ENCODE data around the gene NRP2. TPM values are rescaled to one million over a fixed set of nuclear protein-coding genes. Genes with fewer than 3 reads are reported as not detected.

NRP2 gene
- total and polyA plus RNA-seq, 2 donors = 6.4 to 11.7 TPM

DNA sequence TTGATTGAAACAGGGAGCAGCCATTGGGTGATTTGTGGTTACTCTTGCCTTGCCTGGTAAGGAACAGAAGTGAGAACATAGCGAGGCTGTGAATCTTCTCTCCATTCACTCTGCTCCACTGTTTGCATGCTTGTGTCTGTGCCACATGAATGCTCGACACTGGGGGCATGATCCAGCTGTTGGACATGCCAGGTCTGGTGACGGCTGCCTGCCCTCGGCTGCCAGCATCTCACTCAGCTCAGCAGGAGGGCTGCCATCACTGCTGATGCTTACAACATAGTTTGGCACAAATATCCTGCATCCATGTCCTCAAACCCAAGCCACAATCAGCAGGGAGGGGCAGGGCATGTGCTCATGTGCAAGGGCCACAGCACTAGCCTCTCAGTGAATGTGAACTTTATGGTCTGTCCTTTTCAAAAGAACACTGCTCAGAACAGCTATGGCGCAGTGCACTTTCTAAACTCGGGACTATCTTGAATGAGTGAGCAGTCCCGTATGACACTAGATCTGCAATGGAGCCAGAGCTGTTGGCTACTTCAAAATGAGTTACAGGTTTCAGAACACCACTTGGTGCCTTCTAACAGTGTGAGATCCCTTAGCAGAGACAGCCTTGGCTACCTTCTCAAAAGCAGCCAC is 126.3 kb downstream of the NRP2 start:
- H3K4me1 ChIP-seq (ENCODE audit: control insufficient read depth in 2 of 2, insufficient read depth in 2 of 2, low read length in 2 of 2) = no peaks in the 10 kb centered on the region
- no peak for DNase-seq (ENCODE audit: low read depth in 6 of 9, low spot score in 9 of 9)
- WGBS = 97% methylated on average over 7 of the region's 7 CpGs
- no peaks in the 10 kb centered on the region for H3K9me3 ChIP-seq (ENCODE audit: control insufficient read depth in 2 of 2, insufficient read depth in 1 of 2, low read length in 1 of 2)
- no peak overlapping the region for H3K4me3 ChIP-seq (ENCODE audit: low read length in 2 of 2)
- no peak overlapping the region for H3K27ac ChIP-seq (ENCODE audit: low read depth in 1 of 2, low read length in 1 of 2)
- no peaks in the 10 kb centered on the region for H3K27me3 ChIP-seq (ENCODE audit: control insufficient read depth in 2 of 2, insufficient read depth in 1 of 2, low read length in 1 of 2)
- no peaks in the 10 kb centered on the region for H3K36me3 ChIP-seq (ENCODE audit: control insufficient read depth in 2 of 2, insufficient read depth in 2 of 2, low read length in 1 of 2)

GRCh38 chr2:205811387-205811786 is 129.1 kb downstream of the NRP2 start:
- no peak overlapping the region for H3K4me3 ChIP-seq (ENCODE audit: low read length in 2 of 2)

DNA sequence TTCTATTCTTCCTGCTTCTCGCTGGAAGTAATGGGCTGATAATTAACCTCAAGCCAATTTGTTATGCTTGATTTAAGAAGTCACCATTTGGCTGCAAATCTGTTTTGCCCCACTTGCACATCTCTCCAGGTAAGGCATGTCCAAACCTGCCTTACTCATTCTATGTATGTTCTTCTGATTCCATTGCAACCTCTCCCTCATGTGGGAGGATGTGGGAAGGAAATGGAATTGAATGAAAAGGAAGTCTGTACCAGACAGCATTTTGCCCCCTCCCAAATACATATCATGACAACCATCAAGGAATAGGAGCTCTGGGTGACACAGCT is 131.7 kb downstream of the NRP2 start:
- DNase-seq (ENCODE audit: low read depth in 6 of 9, low spot score in 9 of 9) = no peak
- no peak overlapping the region for H3K27ac ChIP-seq (ENCODE audit: low read depth in 1 of 2, low read length in 1 of 2)
- no peak overlapping the region for H3K4me3 ChIP-seq (ENCODE audit: low read length in 2 of 2)
- no peaks in the 10 kb centered on the region for H3K9me3 ChIP-seq (ENCODE audit: control insufficient read depth in 2 of 2, insufficient read depth in 1 of 2, low read length in 1 of 2)
- no peaks in the 10 kb centered on the region for H3K27me3 ChIP-seq (ENCODE audit: control insufficient read depth in 2 of 2, insufficient read depth in 1 of 2, low read length in 1 of 2)
- no peaks in the 10 kb centered on the region for H3K36me3 ChIP-seq (ENCODE audit: control insufficient read depth in 2 of 2, insufficient read depth in 2 of 2, low read length in 1 of 2)
- no peaks in the 10 kb centered on the region for H3K4me1 ChIP-seq (ENCODE audit: control insufficient read depth in 2 of 2, insufficient read depth in 2 of 2, low read length in 2 of 2)
- 58% methylated on average over 1 of the region's 1 CpG for WGBS

More at GRCh38 chr2:205811387-205811786, 129.1 kb downstream of the NRP2 start:
- Histone ChIP-seq H3K4me1 (ENCODE audit: control insufficient read depth in 2 of 2, insufficient read depth in 2 of 2, low read length in 2 of 2) (no peaks in the 10 kb centered on the region), H3K27ac (ENCODE audit: low read depth in 1 of 2, low read length in 1 of 2) (no peak overlapping the region), H3K36me3 (ENCODE audit: control insufficient read depth in 2 of 2, insufficient read depth in 2 of 2, low read length in 1 of 2) (no peaks in the 10 kb centered on the region), H3K27me3 (ENCODE audit: control insufficient read depth in 2 of 2, insufficient read depth in 1 of 2, low read length in 1 of 2) (no peaks in the 10 kb centered on the region), H3K9me3 (ENCODE audit: control insufficient read depth in 2 of 2, insufficient read depth in 1 of 2, low read length in 1 of 2) (no peaks in the 10 kb centered on the region)
- 90% methylated on average over 1 of the region's 1 CpG for WGBS
- no peak for DNase-seq (ENCODE audit: low read depth in 6 of 9, low spot score in 9 of 9)

- H3K4me1 ChIP-seq (ENCODE audit: control insufficient read depth in 2 of 2, insufficient read depth in 2 of 2, low read length in 2 of 2) = no peaks in the 10 kb centered on the region
- no peaks in the 10 kb centered on the region for H3K27me3 ChIP-seq (ENCODE audit: control insufficient read depth in 2 of 2, insufficient read depth in 1 of 2, low read length in 1 of 2)
- no peaks in the 10 kb centered on the region for H3K9me3 ChIP-seq (ENCODE audit: control insufficient read depth in 2 of 2, insufficient read depth in 1 of 2, low read length in 1 of 2)
- no peak for DNase-seq (ENCODE audit: low read depth in 6 of 9, low spot score in 9 of 9)
- H3K4me3 ChIP-seq (ENCODE audit: low read length in 2 of 2) = no peak overlapping the region
- no peaks in the 10 kb centered on the region for H3K36me3 ChIP-seq (ENCODE audit: control insufficient read depth in 2 of 2, insufficient read depth in 2 of 2, low read length in 1 of 2)
- 81% methylated on average over 3 of the region's 3 CpGs for WGBS
- no peak overlapping the region for H3K27ac ChIP-seq (ENCODE audit: low read depth in 1 of 2, low read length in 1 of 2)
These were observed 133.4 kb downstream of the NRP2 start for GRCh38 chr2:205815673-205816072.

DNA sequence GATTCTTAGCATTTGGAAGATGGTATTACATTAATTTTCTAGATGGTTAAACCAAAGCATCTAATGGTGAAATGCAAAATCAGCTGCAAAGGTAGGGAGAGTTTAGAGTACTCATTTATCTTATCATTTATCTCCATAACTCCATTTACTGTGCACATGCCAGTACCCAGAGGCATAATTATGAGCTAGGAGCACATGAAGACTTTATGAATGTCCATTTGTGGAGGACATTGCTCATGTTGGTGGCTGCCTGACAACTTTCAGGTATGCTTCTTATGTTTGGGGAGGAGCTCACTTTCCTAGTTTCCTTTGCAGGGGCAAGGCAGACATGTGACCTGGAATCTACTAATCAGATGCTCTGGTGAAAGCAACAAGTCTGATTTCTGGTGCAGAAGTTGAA is 134.0 kb downstream of the NRP2 start:
- Histone ChIP-seq H3K4me1 (ENCODE audit: control insufficient read depth in 2 of 2, insufficient read depth in 2 of 2, low read length in 2 of 2) (no peaks in the 10 kb centered on the region), H3K9me3 (ENCODE audit: control insufficient read depth in 2 of 2, insufficient read depth in 1 of 2, low read length in 1 of 2) (no peaks in the 10 kb centered on the region), H3K27ac (ENCODE audit: low read depth in 1 of 2, low read length in 1 of 2) (no peak overlapping the region), H3K4me3 (ENCODE audit: low read length in 2 of 2) (no peak overlapping the region), H3K36me3 (ENCODE audit: control insufficient read depth in 2 of 2, insufficient read depth in 2 of 2, low read length in 1 of 2) (no peaks in the 10 kb centered on the region), H3K27me3 (ENCODE audit: control insufficient read depth in 2 of 2, insufficient read depth in 1 of 2, low read length in 1 of 2) (no peaks in the 10 kb centered on the region)
- DNase-seq (ENCODE audit: low read depth in 6 of 9, low spot score in 9 of 9) = no peak

DNA sequence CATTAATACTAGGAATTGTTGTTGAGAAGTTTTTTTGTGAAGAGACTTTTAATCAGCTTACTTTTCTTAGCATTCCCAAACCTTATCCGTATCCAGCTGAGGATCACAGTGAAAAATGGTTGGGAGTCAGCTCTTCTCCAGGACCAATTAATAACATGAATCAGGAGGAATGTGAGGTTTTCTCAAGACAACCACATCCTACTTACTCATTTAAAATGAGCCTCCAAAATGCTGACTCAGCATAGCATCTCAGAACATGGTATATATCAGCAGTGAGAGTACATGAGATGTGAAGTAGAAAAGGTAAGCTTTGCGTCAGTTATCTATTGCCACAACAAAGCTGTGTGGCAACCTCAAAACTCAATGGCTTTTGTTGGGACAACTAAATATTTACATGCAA is 140.3 kb downstream of the NRP2 start:
- no peak overlapping the region for H3K4me3 ChIP-seq (ENCODE audit: low read length in 2 of 2)
- no peak for DNase-seq (ENCODE audit: low read depth in 6 of 9, low spot score in 9 of 9)
- no peaks in the 10 kb centered on the region for H3K9me3 ChIP-seq (ENCODE audit: control insufficient read depth in 2 of 2, insufficient read depth in 1 of 2, low read length in 1 of 2)
- no peaks in the 10 kb centered on the region for H3K36me3 ChIP-seq (ENCODE audit: control insufficient read depth in 2 of 2, insufficient read depth in 2 of 2, low read length in 1 of 2)
- H3K27me3 ChIP-seq (ENCODE audit: control insufficient read depth in 2 of 2, insufficient read depth in 1 of 2, low read length in 1 of 2) = no peaks in the 10 kb centered on the region
- H3K4me1 ChIP-seq (ENCODE audit: control insufficient read depth in 2 of 2, insufficient read depth in 2 of 2, low read length in 2 of 2) = no peaks in the 10 kb centered on the region
- 98% methylated on average over 2 of the region's 2 CpGs for WGBS
- no peak overlapping the region for H3K27ac ChIP-seq (ENCODE audit: low read depth in 1 of 2, low read length in 1 of 2)

DNA sequence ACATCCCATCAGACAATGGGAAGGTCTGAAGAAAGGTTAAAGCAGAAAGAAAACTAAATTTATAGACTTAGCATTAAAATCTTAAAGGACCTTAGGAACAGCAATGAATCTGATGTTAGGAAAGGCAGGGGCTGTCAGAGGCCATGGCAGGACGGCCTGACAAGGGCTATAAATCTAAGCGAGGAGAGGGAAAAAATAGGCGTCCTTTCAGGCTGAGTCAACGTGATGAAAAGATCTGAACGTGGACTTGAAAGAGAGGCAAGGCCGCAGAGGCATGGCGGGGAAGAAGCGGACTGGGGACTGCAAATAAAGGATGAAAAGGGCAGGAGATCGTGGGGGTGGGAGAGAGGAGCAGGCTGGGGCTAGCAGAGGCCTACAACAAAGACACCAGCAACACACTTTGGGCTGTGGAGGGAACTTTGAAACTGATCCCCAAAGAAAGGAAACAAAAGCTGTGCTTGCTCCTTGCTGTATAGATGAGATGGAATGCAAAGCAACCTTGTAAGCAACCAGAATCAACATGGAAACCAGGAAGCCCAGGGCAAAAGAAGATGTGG is 145.6 kb downstream of the NRP2 start:
- Histone ChIP-seq H3K36me3 (ENCODE audit: control insufficient read depth in 2 of 2, insufficient read depth in 2 of 2, low read length in 1 of 2) (no peaks in the 10 kb centered on the region), H3K4me1 (ENCODE audit: control insufficient read depth in 2 of 2, insufficient read depth in 2 of 2, low read length in 2 of 2) (no peaks in the 10 kb centered on the region), H3K27ac (ENCODE audit: low read depth in 1 of 2, low read length in 1 of 2) (no peak overlapping the region), H3K4me3 (ENCODE audit: low read length in 2 of 2) (no peak overlapping the region), H3K27me3 (ENCODE audit: control insufficient read depth in 2 of 2, insufficient read depth in 1 of 2, low read length in 1 of 2) (no peaks in the 10 kb centered on the region), H3K9me3 (ENCODE audit: control insufficient read depth in 2 of 2, insufficient read depth in 1 of 2, low read length in 1 of 2) (no peaks in the 10 kb centered on the region)
- WGBS = 85% methylated on average over 9 of the region's 9 CpGs
- DNase-seq (ENCODE audit: low read depth in 6 of 9, low spot score in 9 of 9) = no peak

GRCh38 chr2:205833864-205834263 is 151.6 kb downstream of the NRP2 start:
- WGBS = 90% methylated on average over 2 of the region's 2 CpGs
- peaks cover 0 to 2% of the 10 kb centered on the region in 2 donors for H3K4me1 ChIP-seq (ENCODE audit: control insufficient read depth in 2 of 2, insufficient read depth in 2 of 2, low read length in 2 of 2)
- H3K4me3 ChIP-seq (ENCODE audit: low read length in 2 of 2) = no peak overlapping the region
- no peak overlapping the region for H3K27ac ChIP-seq (ENCODE audit: low read depth in 1 of 2, low read length in 1 of 2)
- H3K9me3 ChIP-seq (ENCODE audit: control insufficient read depth in 2 of 2, insufficient read depth in 1 of 2, low read length in 1 of 2) = no peaks in the 10 kb centered on the region
- no peaks in the 10 kb centered on the region for H3K36me3 ChIP-seq (ENCODE audit: control insufficient read depth in 2 of 2, insufficient read depth in 2 of 2, low read length in 1 of 2)
- no peaks in the 10 kb centered on the region for H3K27me3 ChIP-seq (ENCODE audit: control insufficient read depth in 2 of 2, insufficient read depth in 1 of 2, low read length in 1 of 2)
- no peak for DNase-seq (ENCODE audit: low read depth in 6 of 9, low spot score in 9 of 9)

DNA sequence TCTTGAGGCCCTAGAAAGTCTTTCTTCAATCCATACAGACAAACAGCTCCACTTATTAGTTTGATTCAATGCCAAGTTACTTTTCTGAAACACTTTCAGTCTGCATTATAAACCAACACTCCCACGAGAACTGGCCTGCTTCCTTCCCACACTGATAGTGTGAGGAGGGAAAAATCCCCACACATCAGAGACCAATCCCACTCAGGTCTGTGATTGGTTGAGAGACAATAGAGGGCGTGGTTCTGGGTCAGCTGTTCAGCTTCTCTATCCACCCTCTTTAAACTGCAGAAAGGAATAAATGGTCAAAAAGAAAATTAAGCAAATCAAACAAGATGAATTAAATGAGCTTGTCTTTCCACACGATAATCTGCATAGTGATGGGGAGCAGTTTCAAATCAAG is 152.5 kb downstream of the NRP2 start:
- Histone ChIP-seq H3K4me3 (ENCODE audit: low read length in 2 of 2) (no peak overlapping the region), H3K27me3 (ENCODE audit: control insufficient read depth in 2 of 2, insufficient read depth in 1 of 2, low read length in 1 of 2) (no peaks in the 10 kb centered on the region), H3K9me3 (ENCODE audit: control insufficient read depth in 2 of 2, insufficient read depth in 1 of 2, low read length in 1 of 2) (no peaks in the 10 kb centered on the region), H3K27ac (ENCODE audit: low read depth in 1 of 2, low read length in 1 of 2) (no peak overlapping the region), H3K4me1 (ENCODE audit: control insufficient read depth in 2 of 2, insufficient read depth in 2 of 2, low read length in 2 of 2) (peaks cover 0 to 2% of the 10 kb centered on the region in 2 donors), H3K36me3 (ENCODE audit: control insufficient read depth in 2 of 2, insufficient read depth in 2 of 2, low read length in 1 of 2) (no peaks in the 10 kb centered on the region)
- no peak for DNase-seq (ENCODE audit: low read depth in 6 of 9, low spot score in 9 of 9)
- WGBS = 60% methylated on average over 3 of the region's 3 CpGs
